Measurements from ENCODE around the gene MKRN2OS. TPM values are rescaled to one million over a fixed set of nuclear protein-coding genes. Genes with fewer than 3 reads are reported as not detected.
A peak's percentile ranks its signal among the peaks of the same experiment; 100 is the strongest.

The MKRN2OS gene
- total RNA-seq, 1 donor from 2014 or later: not detected

GRCh38 chr3:12559520-12559919, 14.2 kb upstream of the MKRN2OS start:
- peaks cover 49% of the 10 kb centered on the region for H3K4me1 Mint-ChIP-seq (ENCODE audit: low read depth, unreplicated experiment)

GRCh38 chr3:12558706-12559105, 13.4 kb upstream of the MKRN2OS start:
- H3K9me3 Mint-ChIP-seq (ENCODE audit: unreplicated experiment): peaks cover 5% of the 10 kb centered on the region
- no peak overlapping the region for H3K27ac Mint-ChIP-seq (ENCODE audit: unreplicated experiment)
- peak overlapping the region; percentile 95 for H3K4me3 Mint-ChIP-seq (ENCODE audit: unreplicated experiment)
- H3K4me1 Mint-ChIP-seq (ENCODE audit: low read depth, unreplicated experiment): peaks cover 52% of the 10 kb centered on the region
- TF ChIP-seq CTCF (IDR thresholded peaks at IDR 0.05; ENCODE audit: partially characterized antibody, unreplicated experiment): no peak
- no peaks in the 10 kb centered on the region for H3K36me3 Mint-ChIP-seq (ENCODE audit: unreplicated experiment)
- no peak for DNase-seq
- H3K27me3 Mint-ChIP-seq (ENCODE audit: unreplicated experiment): peaks cover 4% of the 10 kb centered on the region

More at GRCh38 chr3:12559520-12559919, 14.2 kb upstream of the MKRN2OS start:
- no peak for TF ChIP-seq CTCF (IDR thresholded peaks at IDR 0.05; ENCODE audit: partially characterized antibody, unreplicated experiment)
- Mint-ChIP-seq H3K4me3 (ENCODE audit: unreplicated experiment) (peak overlapping the region; percentile 95), H3K27ac (ENCODE audit: unreplicated experiment) (peak overlapping the region; percentile 88), H3K27me3 (ENCODE audit: unreplicated experiment) (peaks cover 4% of the 10 kb centered on the region), H3K9me3 (ENCODE audit: unreplicated experiment) (peaks cover 5% of the 10 kb centered on the region), H3K36me3 (ENCODE audit: unreplicated experiment) (no peaks in the 10 kb centered on the region)
- no peak for DNase-seq

- Mint-ChIP-seq H3K36me3 (ENCODE audit: unreplicated experiment) (no peaks in the 10 kb centered on the region), H3K27ac (ENCODE audit: unreplicated experiment) (peak overlapping the region; percentile 88), H3K9me3 (ENCODE audit: unreplicated experiment) (peaks cover 5% of the 10 kb centered on the region), H3K27me3 (ENCODE audit: unreplicated experiment) (peaks cover 4% of the 10 kb centered on the region), H3K4me1 (ENCODE audit: low read depth, unreplicated experiment) (peaks cover 49% of the 10 kb centered on the region), H3K4me3 (ENCODE audit: unreplicated experiment) (peak overlapping the region; percentile 95)
- no peak for DNase-seq
- TF ChIP-seq CTCF (IDR thresholded peaks at IDR 0.05; ENCODE audit: partially characterized antibody, unreplicated experiment): no peak
Measured at GRCh38 chr3:12557473-12558100, 12.3 kb upstream of the MKRN2OS start.

- Mint-ChIP-seq H3K36me3 (ENCODE audit: unreplicated experiment) (no peaks in the 10 kb centered on the region), H3K4me3 (ENCODE audit: unreplicated experiment) (peak within 1 kb of the TSS; percentile 95), H3K27me3 (ENCODE audit: unreplicated experiment) (peaks cover 4% of the 10 kb centered on the region), H3K9me3 (ENCODE audit: unreplicated experiment) (peaks cover 5% of the 10 kb centered on the region), H3K27ac (ENCODE audit: unreplicated experiment) (peak within 1 kb of the TSS; percentile 91), H3K4me1 (ENCODE audit: low read depth, unreplicated experiment) (peaks cover 43% of the 10 kb centered on the region)
- DNase-seq: peak; percentile 91
- TF ChIP-seq CTCF (IDR thresholded peaks at IDR 0.05; ENCODE audit: partially characterized antibody, unreplicated experiment): no peak
Measured at GRCh38 chr3:12556690-12557472, 11.6 kb upstream of the MKRN2OS start, which contains the start of gene MKRN2. Gene MKRN2 (plus strand): TSS chr3:12557087. CDS start chr3:12557151, 64 bp downstream.

- Mint-ChIP-seq H3K27me3 (ENCODE audit: unreplicated experiment) (peaks cover 4% of the 10 kb centered on the region), H3K27ac (ENCODE audit: unreplicated experiment) (peak overlapping the region; percentile 91), H3K4me3 (ENCODE audit: unreplicated experiment) (peak overlapping the region; percentile 95), H3K9me3 (ENCODE audit: unreplicated experiment) (peaks cover 5% of the 10 kb centered on the region), H3K4me1 (ENCODE audit: low read depth, unreplicated experiment) (peaks cover 38% of the 10 kb centered on the region), H3K36me3 (ENCODE audit: unreplicated experiment) (no peaks in the 10 kb centered on the region)
- no peak for DNase-seq
- TF ChIP-seq CTCF (IDR thresholded peaks at IDR 0.05; ENCODE audit: partially characterized antibody, unreplicated experiment): no peak
Measured at GRCh38 chr3:12556314-12556689, 11.0 kb upstream of the MKRN2OS start.
